Hepatocyte (in vitro differentiated cells): ENCODE results near the gene CD2. TPM values are rescaled to one million over a fixed set of nuclear protein-coding genes. Genes with fewer than 3 reads are reported as not detected.

Source experiments
- DNase-seq: peaks from one replicate; pipeline ENCODE4 v3.0.0-alpha.2; 2016; ENCODE audit warnings: low spot score
- H2AFZ ChIP-seq: fragments of 200-600 bp; sonication (generic); 2 replicates; pipeline ENCODE4 v1.6.0; 2016; ENCODE audit warnings: antibody characterized with exemption, mild to moderate bottlenecking
- H3K27ac ChIP-seq: fragments of 200-600 bp; sonication (generic); 2 replicates; pipeline ENCODE4 v1.5.1; 2016; ENCODE audit warnings: mild to moderate bottlenecking
- H3K27me3 ChIP-seq: fragments of 200-600 bp; sonication (generic); 2 replicates; pipeline ENCODE4 v1.6.1; 2016
- H3K36me3 ChIP-seq: fragments of 200-600 bp; sonication (generic); replicated peaks from 2 replicates; pipeline ENCODE4 v1.5.1; 2016; ENCODE audit warnings: low read depth; ENCODE audit not compliant: insufficient read depth
- H3K4me1 ChIP-seq: fragments of 200-600 bp; sonication (generic); 2 replicates; pipeline ENCODE4 v1.5.1; 2016; ENCODE audit warnings: mild to moderate bottlenecking, moderate library complexity; ENCODE audit not compliant: insufficient read depth
- H3K4me2 ChIP-seq: fragments of 200-600 bp; sonication (generic); 2 replicates; pipeline ENCODE4 v1.6.0; 2016
- H3K4me3 ChIP-seq: fragments of 200-600 bp; sonication (generic); 2 replicates; pipeline ENCODE4 v1.5.1; 2016; ENCODE audit warnings: mild to moderate bottlenecking
- H3K79me2 ChIP-seq: fragments of 200-600 bp; sonication (generic); 2 replicates; pipeline ENCODE4 v1.6.0; 2017; ENCODE audit warnings: mild to moderate bottlenecking
- H3K9me2 ChIP-seq: fragments of 200-600 bp; sonication (generic); replicated peaks from 2 replicates; pipeline ENCODE4 v1.6.0; 2017; ENCODE audit warnings: mild to moderate bottlenecking; ENCODE audit not compliant: insufficient read depth
- H3K9me3 ChIP-seq: fragments of 200-600 bp; sonication (generic); 2 replicates; pipeline ENCODE4 v1.5.1; 2016; ENCODE audit warnings: low read depth, mild to moderate bottlenecking
- H4K20me1 ChIP-seq: fragments of 200-600 bp; sonication (generic); 2 replicates; pipeline ENCODE4 v1.6.0; 2016; ENCODE audit warnings: mild to moderate bottlenecking; ENCODE audit not compliant: insufficient read depth, poor library complexity, severe bottlenecking
- CTCF ChIP-seq: fragments of 200-600 bp; sonication (generic); IDR thresholded peaks from 2 replicates; pipeline ENCODE4 v1.5.1; 2016; ENCODE audit warnings: antibody characterized with exemption, mild to moderate bottlenecking; ENCODE audit not compliant: poor library complexity
- EZH2 ChIP-seq: fragments of 200-600 bp; sonication (generic); IDR thresholded peaks from 2 replicates; pipeline ENCODE4 v1.6.1; 2016; ENCODE audit warnings: antibody characterized with exemption, mild to moderate bottlenecking, borderline replicate concordance
- EZH2phosphoT487 ChIP-seq: fragments of 200-600 bp; sonication (generic); IDR thresholded peaks from one replicate; pipeline ENCODE4 v1.6.1; 2018; ENCODE audit warnings: antibody characterized with exemption, mild to moderate bottlenecking, low read depth, moderate library complexity; ENCODE audit not compliant: unreplicated experiment, severe bottlenecking
- WGBS: methylation state at CpG from one replicate; pipeline ENCODE4 v1.1.6; 2016; ENCODE audit warnings: low lambda C conversion rate; ENCODE audit errors: missing lambda C conversion rate; 5-methylcytosine and 5-hydroxymethylcytosine counted together
- polyA plus RNA-seq: library from polyadenylated mRNA; unstranded; fragments of >200 nt; fragmentation: Nextera tagmentation; extraction: Ambion mirVana; gene quantifications from 2 replicates; pipeline ENCODE4 v1.2.1, GENCODE V29; 2016
- total RNA-seq: library from RNA; depleted of rRNA; stranded (reverse); fragments of >200 nt; gene quantifications from 2 replicates; pipeline ENCODE4 v1.2.3, GENCODE V29; 2014

Gene CD2
- total and polyA plus RNA-seq, 2 experiments from 2014 or later = 0.08 to 0.13 TPM

GRCh38 chr1:116794804-116795481 lies 40.7 kb downstream of the CD2 start:
- no peak for TF ChIP-seq EZH2phosphoT487
- no peak for TF ChIP-seq CTCF
- no peak for TF ChIP-seq EZH2
- Histone ChIP-seq H3K36me3 (no peaks in the 10 kb centered on the region), H2AFZ (no peak overlapping the region), H3K27me3 (no peaks in the 10 kb centered on the region), H3K4me1 (no peaks in the 10 kb centered on the region), H3K4me2 (no peak overlapping the region), H3K4me3 (no peak overlapping the region), H3K9me3 (no peaks in the 10 kb centered on the region), H3K27ac (no peak overlapping the region), H3K9me2 (no peaks in the 10 kb centered on the region), H3K79me2 (no peaks in the 10 kb centered on the region), H4K20me1 (no peaks in the 10 kb centered on the region)
- DNase-seq = no peak
- WGBS = 94% methylated on average over 4 of the region's 4 CpGs

- Histone ChIP-seq H3K9me3 (no peaks in the 10 kb centered on the region), H3K4me2 (no peak overlapping the region), H3K9me2 (no peaks in the 10 kb centered on the region), H3K36me3 (no peaks in the 10 kb centered on the region), H4K20me1 (no peaks in the 10 kb centered on the region), H3K27me3 (no peaks in the 10 kb centered on the region), H2AFZ (no peak overlapping the region), H3K4me1 (no peaks in the 10 kb centered on the region), H3K79me2 (no peaks in the 10 kb centered on the region), H3K27ac (no peak overlapping the region), H3K4me3 (no peak overlapping the region)
- TF ChIP-seq CTCF = no peak
- no peak for TF ChIP-seq EZH2
- TF ChIP-seq EZH2phosphoT487 = no peak
- WGBS = 100% methylated on average over 3 of the region's 3 CpGs
- DNase-seq = no peak
Observed at GRCh38 chr1:116795482-116795829, 41.2 kb downstream of the CD2 start.

- TF ChIP-seq EZH2phosphoT487 = no peak
- no peak overlapping the region for H3K4me2 ChIP-seq
- no peak overlapping the region for H2AFZ ChIP-seq
- no peaks in the 10 kb centered on the region for H4K20me1 ChIP-seq
- H3K27ac ChIP-seq = no peak overlapping the region
- no peaks in the 10 kb centered on the region for H3K9me3 ChIP-seq
- no peaks in the 10 kb centered on the region for H3K36me3 ChIP-seq
- DNase-seq = no peak
- WGBS = 86% methylated on average over 2 of the region's 2 CpGs
- H3K9me2 ChIP-seq = no peaks in the 10 kb centered on the region
- H3K4me3 ChIP-seq = no peak overlapping the region
- H3K79me2 ChIP-seq = no peaks in the 10 kb centered on the region
- H3K4me1 ChIP-seq = no peaks in the 10 kb centered on the region
- no peaks in the 10 kb centered on the region for H3K27me3 ChIP-seq
Observed at GRCh38 chr1:116804736-116805135, 50.5 kb downstream of the CD2 start.

GRCh38 chr1:116805398-116805797 lies 51.2 kb downstream of the CD2 start:
- Histone ChIP-seq H3K4me2 (no peak overlapping the region), H3K36me3 (no peaks in the 10 kb centered on the region), H4K20me1 (no peaks in the 10 kb centered on the region), H3K79me2 (no peaks in the 10 kb centered on the region), H3K4me3 (no peak overlapping the region), H3K9me3 (no peaks in the 10 kb centered on the region), H3K27me3 (no peaks in the 10 kb centered on the region), H3K9me2 (no peaks in the 10 kb centered on the region), H3K4me1 (no peaks in the 10 kb centered on the region), H3K27ac (no peak overlapping the region), H2AFZ (no peak overlapping the region)
- TF ChIP-seq EZH2phosphoT487 (no peak), CTCF (no peak), EZH2 (no peak)
- 66% methylated on average over 2 of the region's 2 CpGs for WGBS
- no peak for DNase-seq
